ENCODE data around the gene GPR75. TPM values are rescaled to one million over a fixed set of nuclear protein-coding genes. Genes with fewer than 3 reads are reported as not detected.

GPR75 gene
- total RNA-seq, 1 experiment from 2014 or later = not detected

GRCh38 chr2:53820048-53820447, 39.7 kb downstream of the GPR75 start:
- DNase-seq (ENCODE audit: low spot score) = no peak
- in situ Hi-C loops (cut with HindIII; ENCODE audit: low sequenced_read_pairs) = no loop called here

GRCh38 chr2:53819634-53820033, 40.1 kb downstream of the GPR75 start:
- in situ Hi-C loops (cut with HindIII; ENCODE audit: low sequenced_read_pairs) = no loop called here
- no peak for DNase-seq (ENCODE audit: low spot score)

- DNase-seq (ENCODE audit: low spot score) = no peak
- in situ Hi-C loops (cut with HindIII; ENCODE audit: low sequenced_read_pairs) = no loop called here
Measured at GRCh38 chr2:53818854-53819435, 40.8 kb downstream of the GPR75 start.

- no peak for DNase-seq (ENCODE audit: low spot score)
- in situ Hi-C loops (cut with HindIII; ENCODE audit: low sequenced_read_pairs) = no loop called here
Measured at GRCh38 chr2:53813151-53813550, 46.6 kb downstream of the GPR75 start.

GRCh38 chr2:53811601-53812000, 48.2 kb downstream of the GPR75 start:
- in situ Hi-C loops (cut with HindIII; ENCODE audit: low sequenced_read_pairs) = no loop called here
- DNase-seq (ENCODE audit: low spot score) = no peak

Other genes starting within 250 kb of the GPR75 start
- 12.6 and 15.7 TPM in 2 replicates for gene CHAC2, start 92.2 kb downstream of the GPR75 start, total RNA-seq (2014; rRNA removed; shearing (Covaris generic))
- 39.3 and 42.3 TPM in 2 replicates for gene ASB3, start 73.0 kb downstream of the GPR75 start, total RNA-seq (2014; rRNA removed; shearing (Covaris generic))
- gene ERLEC1, start 72.9 kb downstream of the GPR75 start, total RNA-seq (2014; rRNA removed; shearing (Covaris generic)) = 15.2 and 17.3 TPM in 2 replicates
- 14.6 and 24.3 TPM in 2 replicates for gene PSME4, start 111.0 kb upstream of the GPR75 start, total RNA-seq (2014; rRNA removed; shearing (Covaris generic))